ENCODE results near the gene SLC16A8. TPM values are rescaled to one million over a fixed set of nuclear protein-coding genes. Genes with fewer than 3 reads are reported as not detected.

The SLC16A8 gene
- total and polyA plus RNA-seq, 2 experiments from 2014 or later = 0.52 to 0.66 TPM

- H3K27me3 Mint-ChIP-seq (ENCODE audit: insufficient read depth, low read depth, poor library complexity) = peaks cover 3% of the 10 kb centered on the region
- no peak; the same call in 2 of the 3 replicates for ATAC-seq
- H3K4me1 Mint-ChIP-seq = no peaks in the 10 kb centered on the region
These were observed 37.8 kb downstream of the SLC16A8 start for GRCh38 chr22:38046070-38046748.

More at GRCh38 chr22:38046070-38046748, 37.8 kb downstream of the SLC16A8 start:
- Histone ChIP-seq H3K79me2 (replicated peaks; ENCODE audit: insufficient read depth) (no peaks in the 10 kb centered on the region), H3K4me1 (ENCODE audit: insufficient read depth) (no peaks in the 10 kb centered on the region), H2AFZ (0 out of 2 replicates have a peak overlapping the region, but pooled peaks have one; percentile 63), H3K36me3 (ENCODE audit: insufficient read depth) (no peaks in the 10 kb centered on the region), H3K9me2 (ENCODE audit: insufficient read depth) (no peaks in the 10 kb centered on the region), H3K27me3 (ENCODE audit: insufficient read depth) (no peaks in the 10 kb centered on the region), H3K4me2 (no peak overlapping the region), H4K20me1 (replicated peaks; ENCODE audit: insufficient read depth) (no peaks in the 10 kb centered on the region; the same call in 1 of the 2 replicates), H3K27ac (ENCODE audit: low read depth) (no peak overlapping the region), H3F3A (replicated peaks; ENCODE audit: low read depth) (no peaks in the 10 kb centered on the region), H3K4me3 (no peak overlapping the region)
- Mint-ChIP-seq H3K4me3 (no peak overlapping the region), H3K9me3 (no peaks in the 10 kb centered on the region; the same call in 2 of the 3 replicates), H3K27ac (no peak overlapping the region), H3K36me3 (ENCODE audit: low read depth) (no peaks in the 10 kb centered on the region)
- TF ChIP-seq JUNB (IDR thresholded peaks at IDR 0.05; ENCODE audit: unreplicated experiment) = no peak
- no peak for TF ChIP-seq POLR2AphosphoS5 (IDR thresholded peaks at IDR 0.05; ENCODE audit: low read depth)
- no peak for TF ChIP-seq CREB1 (CRISPR knock-in tag; IDR thresholded peaks at IDR 0.05; ENCODE audit: low read depth)
- TF ChIP-seq ZNF331 (CRISPR knock-in tag; IDR thresholded peaks at IDR 0.05; ENCODE audit: low read depth) = no peak
- TF ChIP-seq REST (IDR thresholded peaks at IDR 0.05; ENCODE audit: unreplicated experiment) = no peak
- no peak for TF ChIP-seq ZNF462 (CRISPR knock-in tag; IDR thresholded peaks at IDR 0.05)
- no peak for TF ChIP-seq ETS1 (IDR thresholded peaks at IDR 0.05)
- TF ChIP-seq NANOG (IDR thresholded peaks at IDR 0.05; ENCODE audit: borderline replicate concordance) = no peak
- no peak for TF ChIP-seq EZH2phosphoT487 (IDR thresholded peaks at IDR 0.05; ENCODE audit: unreplicated experiment)
- TF ChIP-seq ZNF114 (CRISPR knock-in tag; IDR thresholded peaks at IDR 0.05) = no peak
- no peak for TF ChIP-seq STAT1 (IDR thresholded peaks at IDR 0.05; ENCODE audit: unreplicated experiment)
- TF ChIP-seq CTCF (conservative IDR thresholded peaks at IDR 0.05; ENCODE audit: low read depth in 2 of 2) = no peak
- DNase-seq (ENCODE audit: low spot score) = no peak
